Sigmoid colon (tissue), 4 donors: ENCODE measurements around the gene PPP1R16B.

Experiments used
- EP300 ChIP-seq, 4 donors: sonication (generic); formaldehyde crosslinking; IDR thresholded peaks; one replicate each; pipeline ENCODE4 v1.6.1; 2017; ENCODE audit warnings: antibody characterized with exemption in 4 of 4
- POLR2A ChIP-seq, 2 donors: fragments of 450-650 bp; IDR thresholded peaks; one replicate each; pipeline ENCODE4 v1.6.1; 2016; ENCODE audit warnings: antibody characterized with exemption in 2 of 2, mild to moderate bottlenecking in 2 of 2, moderate library complexity in 2 of 2

DNA sequence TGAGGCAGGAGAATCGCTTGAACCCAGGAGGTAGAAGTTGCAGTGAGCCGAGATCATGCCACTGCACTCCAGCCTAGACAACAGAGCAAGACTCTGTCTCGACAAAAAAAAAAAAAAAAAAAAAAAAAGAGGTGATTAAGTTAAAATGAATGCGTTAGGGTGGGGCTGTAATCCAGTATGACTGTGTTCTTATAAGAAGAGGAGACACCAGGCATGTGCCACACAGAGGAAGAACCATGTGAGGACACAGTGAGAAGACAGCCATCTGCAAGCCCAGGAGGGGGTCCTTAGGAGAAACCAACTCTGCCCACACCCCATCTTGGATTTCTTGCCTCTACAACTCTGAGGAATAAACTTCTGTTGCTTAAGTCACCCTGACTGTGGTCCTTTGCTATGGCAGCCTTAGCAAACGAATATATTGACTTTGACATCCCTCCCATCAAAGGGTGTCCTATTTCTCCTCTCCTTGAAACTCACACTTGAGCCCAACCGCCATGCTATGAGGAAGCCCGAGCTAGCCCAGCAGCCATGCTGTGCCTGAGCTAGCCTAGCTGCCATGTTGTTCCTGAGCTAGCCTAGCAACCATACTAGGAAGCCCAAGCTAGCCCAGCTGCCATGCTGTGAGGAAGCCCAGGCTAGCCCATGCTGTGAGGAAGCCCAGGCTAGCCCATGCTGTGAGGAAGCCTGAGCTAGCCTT is 15.8 kb upstream of the PPP1R16B start:
- TF ChIP-seq EP300 (IDR thresholded peaks at IDR 0.05) (no peak), POLR2A (IDR thresholded peaks at IDR 0.05) (no peak)
